ENCODE data around the gene RABGGTA. TPM values are rescaled to one million over a fixed set of nuclear protein-coding genes. Genes with fewer than 3 reads are reported as not detected.
A peak's percentile ranks its signal among the peaks of the same experiment; 100 is the strongest.

The RABGGTA gene
- polyA plus RNA-seq, 2 of the 4 experiments (the other 2 are of a cell fraction), result 18.6 to 21.9 TPM

GRCh38 chr14:24243336-24243836 is 28.0 kb downstream of the RABGGTA start:
- DNase-seq (ENCODE audit: low read depth in 1 of 2, low spot score in 1 of 2) (no peak), FAIRE-seq (no peak), ATAC-seq (no peak)
- H3K4me1 ChIP-seq, result peaks cover 11% of the 10 kb centered on the region
- ChIA-PET CTCF (interaction anchor here (0.7 to 21.7 kb wide), 29 partner anchors 10 to 200 kb away, joined by 3 to 601 read pairs (median 7); partner anchors contain the start of genes CIDEB, DHRS1, GMPR2 and IPO4), POLR2A (interaction anchor here (0.8 to 2.5 kb wide), 12 partner anchors 8 to 194 kb away, joined by 3 to 53 read pairs (median 16); partner anchors contain the start of genes CBLN3, CHMP4A, CIDEB and DHRS1)
- H3K9me3 ChIP-seq, result no peaks in the 10 kb centered on the region
- TF ChIP-seq USF2 (IDR thresholded peaks at IDR 0.05), result no peak
- TF ChIP-seq HOXB5 (CRISPR knock-in tag; IDR thresholded peaks at IDR 0.05), result no peak
- TF ChIP-seq KDM5A (IDR thresholded peaks at IDR 0.05), result no peak
- no peak for TF ChIP-seq EHMT2 (IDR thresholded peaks at IDR 0.05; ENCODE audit: low read depth)
- no peak for TF ChIP-seq RNF2 (IDR thresholded peaks at IDR 0.05; ENCODE audit: borderline replicate concordance, low read depth)
- no peak for TF ChIP-seq JUNB (IDR thresholded peaks at IDR 0.05)
- H3K4me3 ChIP-seq, result peak overlapping the region; percentile 64
- 68% methylated on average over 10 of the region's 10 CpGs for WGBS (ENCODE audit: missing lambda C conversion rate)
- H3K4me2 ChIP-seq, result peak overlapping the region; percentile 78
- H3K27ac ChIP-seq, result peak overlapping the region; percentile 89 to 99

- POLR2A ChIA-PET, result interaction anchor here (0.6 to 2.5 kb wide), 32 partner anchors 8 to 200 kb away, joined by 3 to 53 read pairs (median 5); partner anchors contain the start of genes CBLN3, CHMP4A, CIDEB and DHRS1
- CTCF ChIA-PET, result interaction anchor here (0.6 to 21.7 kb wide), 32 partner anchors 9 to 195 kb away, joined by 3 to 601 read pairs (median 5); partner anchors contain the start of genes CIDEB, DHRS1, GMPR2 and IPO4
- WGBS (ENCODE audit: missing lambda C conversion rate), result 6% methylated on average over 17 of the region's 39 CpGs
- Histone ChIP-seq H3K4me2 (peak overlapping the region; percentile 78), H3K4me1 (peaks cover 11% of the 10 kb centered on the region), H3K4me3 (peak overlapping the region; percentile 64), H3K27ac (peak overlapping the region; percentile 89 to 99), H3K9me3 (no peaks in the 10 kb centered on the region)
- no peak for FAIRE-seq
- peak in 1 of 2 experiments; percentile 97 for DNase-seq (ENCODE audit: low read depth in 1 of 2, low spot score in 1 of 2)
- peak; percentile 89 to 93 for ATAC-seq
- TF ChIP-seq RARB (CRISPR knock-in tag; IDR thresholded peaks at IDR 0.05), result no peak
- TF ChIP-seq SMC3 (IDR thresholded peaks at IDR 0.05), result no peak
- no peak for TF ChIP-seq BHLHE40 (IDR thresholded peaks at IDR 0.05; ENCODE audit: low read depth, low read length)
- no peak for TF ChIP-seq GATA3 (IDR thresholded peaks at IDR 0.05; ENCODE audit: borderline replicate concordance)
- no peak for TF ChIP-seq SREBF2 (IDR thresholded peaks at IDR 0.05)
- no peak for TF ChIP-seq CBX8 (IDR thresholded peaks at IDR 0.05)
- no peak for TF ChIP-seq TFCP2L1 (CRISPR knock-in tag; IDR thresholded peaks at IDR 0.05)
- no peak for TF ChIP-seq JUNB (IDR thresholded peaks at IDR 0.05)
- TF ChIP-seq NPAS2 (CRISPR knock-in tag; IDR thresholded peaks at IDR 0.05; ENCODE audit: borderline replicate concordance), result no peak
Observed at GRCh38 chr14:24241829-24242443, 29.5 kb downstream of the RABGGTA start.

GRCh38 chr14:24240110-24240918 is 31.1 kb downstream of the RABGGTA start:
- Histone ChIP-seq H3K4me2 (no peak overlapping the region), H3K4me1 (peaks cover 11% of the 10 kb centered on the region), H3K27ac (no peak overlapping the region), H3K9me3 (no peaks in the 10 kb centered on the region), H3K4me3 (no peak overlapping the region)
- 90% methylated on average over 9 of the region's 9 CpGs for WGBS (ENCODE audit: missing lambda C conversion rate)
- DNase-seq (ENCODE audit: low read depth in 1 of 2, low spot score in 1 of 2) (no peak), ATAC-seq (no peak), FAIRE-seq (no peak)
- POLR2A ChIA-PET, result no interaction called here
- TF ChIP-seq SMC3 (IDR thresholded peaks at IDR 0.05) (no peak), KDM5A (IDR thresholded peaks at IDR 0.05) (no peak)
- CTCF ChIA-PET, result interaction anchor here (3.4 to 21.7 kb wide), 5 partner anchors 15 to 61 kb away, joined by 11 to 601 read pairs (median 63); partner anchors contain the start of genes CIDEB, DHRS1, LTB4R and LTB4R2

GRCh38 chr14:24238527-24239037 is 32.8 kb downstream of the RABGGTA start:
- no peak overlapping the region for H3K4me3 ChIP-seq
- no peaks in the 10 kb centered on the region for H3K9me3 ChIP-seq
- no peak for DNase-seq (ENCODE audit: low read depth in 1 of 2, low spot score in 1 of 2)
- TF ChIP-seq HMGXB4 (CRISPR knock-in tag; IDR thresholded peaks at IDR 0.05; ENCODE audit: borderline replicate concordance) (no peak), ZC3H11A (IDR thresholded peaks at IDR 0.05) (no peak), USF2 (IDR thresholded peaks at IDR 0.05) (no peak), E2F6 (IDR thresholded peaks at IDR 0.05; ENCODE audit: borderline replicate concordance, low read depth) (no peak), FOXS1 (CRISPR knock-in tag; IDR thresholded peaks at IDR 0.05) (no peak)
- no peak for FAIRE-seq
- H3K4me1 ChIP-seq, result peaks cover 17% of the 10 kb centered on the region
- H3K27ac ChIP-seq, result no peak overlapping the region
- ChIA-PET POLR2A (interaction anchor here (1.5 kb wide), 2 partner anchors 33 to 60 kb away, joined by 4 read pairs; partner anchors contain the start of genes DHRS1, NOP9 and RABGGTA), CTCF (interaction anchor here (0.8 to 21.7 kb wide), 7 partner anchors 22 to 193 kb away, joined by 3 to 601 read pairs (median 5); partner anchors contain the start of genes CIDEB, DHRS1, LTB4R and LTB4R2)
- ATAC-seq, result no peak
- 95% methylated on average over 5 of the region's 5 CpGs for WGBS (ENCODE audit: missing lambda C conversion rate)
- no peak overlapping the region for H3K4me2 ChIP-seq
